Endothelial cell (in vitro differentiated cells): ENCODE measurements around the gene EFEMP2. TPM values are rescaled to one million over a fixed set of nuclear protein-coding genes. Genes with fewer than 3 reads are reported as not detected.

ENCODE experiments used
- DNase-seq: peaks from one replicate; pipeline ENCODE4 v3.0.0; 2021; ENCODE audit warnings: low spot score
- H3K27ac Mint-ChIP-seq: one replicate; pipeline ENCODE4 v1.8.0; 2021; ENCODE audit warnings: mixed read lengths, inconsistent platforms; ENCODE audit not compliant: unreplicated experiment
- H3K27me3 Mint-ChIP-seq: one replicate; pipeline ENCODE4 v1.8.0; 2021; ENCODE audit warnings: mild to moderate bottlenecking, moderate library complexity, mixed read lengths, inconsistent platforms; ENCODE audit not compliant: unreplicated experiment
- H3K36me3 Mint-ChIP-seq: one replicate; pipeline ENCODE4 v1.8.0; 2021; ENCODE audit warnings: mild to moderate bottlenecking, low read depth, mixed read lengths, inconsistent platforms; ENCODE audit not compliant: unreplicated experiment
- H3K4me1 Mint-ChIP-seq: one replicate; pipeline ENCODE4 v1.8.0; 2021; ENCODE audit warnings: mild to moderate bottlenecking, mixed read lengths, inconsistent platforms; ENCODE audit not compliant: unreplicated experiment
- H3K4me3 Mint-ChIP-seq: one replicate; pipeline ENCODE4 v1.8.0; 2021; ENCODE audit warnings: mild to moderate bottlenecking, mixed read lengths, inconsistent platforms; ENCODE audit not compliant: unreplicated experiment
- H3K9me3 Mint-ChIP-seq: one replicate; pipeline ENCODE4 v1.8.0; 2021; ENCODE audit warnings: mixed read lengths, inconsistent platforms; ENCODE audit not compliant: unreplicated experiment
- total RNA-seq: library from RNA; stranded (reverse); fragmentation: NEBNext Ultra II Directional; extraction: Animal tissue kit (Norgen Biotek cat#: 25700); gene quantifications from one replicate; pipeline ENCODE4 v1.2.1, GENCODE V29; 2021; ENCODE audit not compliant: unreplicated experiment
- TF ChIP-seq, protein P1 (sequence below): fragments of 200-600 bp; sonication (generic); IDR thresholded peaks from one replicate; pipeline ENCODE4 v1.5.0; 2021; ENCODE audit warnings: antibody characterized with exemption; ENCODE audit not compliant: unreplicated experiment

The EFEMP2 gene
- total RNA-seq, 1 donor from 2014 or later: 248 TPM

GRCh38 chr11:65898656-65899355 is 26.2 kb upstream of the EFEMP2 start:
- H3K4me1 Mint-ChIP-seq: peaks cover 9% of the 10 kb centered on the region
- H3K9me3 Mint-ChIP-seq: no peaks in the 10 kb centered on the region
- peaks cover 23% of the 10 kb centered on the region for H3K27me3 Mint-ChIP-seq
- DNase-seq: no peak
- TF ChIP-seq, protein P1, sequence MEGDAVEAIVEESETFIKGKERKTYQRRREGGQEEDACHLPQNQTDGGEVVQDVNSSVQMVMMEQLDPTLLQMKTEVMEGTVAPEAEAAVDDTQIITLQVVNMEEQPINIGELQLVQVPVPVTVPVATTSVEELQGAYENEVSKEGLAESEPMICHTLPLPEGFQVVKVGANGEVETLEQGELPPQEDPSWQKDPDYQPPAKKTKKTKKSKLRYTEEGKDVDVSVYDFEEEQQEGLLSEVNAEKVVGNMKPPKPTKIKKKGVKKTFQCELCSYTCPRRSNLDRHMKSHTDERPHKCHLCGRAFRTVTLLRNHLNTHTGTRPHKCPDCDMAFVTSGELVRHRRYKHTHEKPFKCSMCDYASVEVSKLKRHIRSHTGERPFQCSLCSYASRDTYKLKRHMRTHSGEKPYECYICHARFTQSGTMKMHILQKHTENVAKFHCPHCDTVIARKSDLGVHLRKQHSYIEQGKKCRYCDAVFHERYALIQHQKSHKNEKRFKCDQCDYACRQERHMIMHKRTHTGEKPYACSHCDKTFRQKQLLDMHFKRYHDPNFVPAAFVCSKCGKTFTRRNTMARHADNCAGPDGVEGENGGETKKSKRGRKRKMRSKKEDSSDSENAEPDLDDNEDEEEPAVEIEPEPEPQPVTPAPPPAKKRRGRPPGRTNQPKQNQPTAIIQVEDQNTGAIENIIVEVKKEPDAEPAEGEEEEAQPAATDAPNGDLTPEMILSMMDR: no peak
- H3K36me3 Mint-ChIP-seq: no peaks in the 10 kb centered on the region
- peak overlapping the region; percentile 64 for H3K27ac Mint-ChIP-seq
- peak overlapping the region; percentile 88 for H3K4me3 Mint-ChIP-seq

GRCh38 chr11:65897020-65897471 is 24.4 kb upstream of the EFEMP2 start:
- peaks cover 27% of the 10 kb centered on the region for H3K27me3 Mint-ChIP-seq
- H3K9me3 Mint-ChIP-seq: no peaks in the 10 kb centered on the region
- no peak for DNase-seq
- TF ChIP-seq, protein P1: no peak
- H3K4me1 Mint-ChIP-seq: peaks cover 23% of the 10 kb centered on the region
- no peak overlapping the region for H3K27ac Mint-ChIP-seq
- no peaks in the 10 kb centered on the region for H3K36me3 Mint-ChIP-seq
- no peak overlapping the region for H3K4me3 Mint-ChIP-seq

GRCh38 chr11:65896034-65896999 is 23.7 kb upstream of the EFEMP2 start:
- no peaks in the 10 kb centered on the region for H3K36me3 Mint-ChIP-seq
- no peak overlapping the region for H3K27ac Mint-ChIP-seq
- no peak overlapping the region for H3K4me3 Mint-ChIP-seq
- TF ChIP-seq, protein P1: no peak
- peaks cover 26% of the 10 kb centered on the region for H3K27me3 Mint-ChIP-seq
- peaks cover 25% of the 10 kb centered on the region for H3K4me1 Mint-ChIP-seq
- DNase-seq: no peak
- no peaks in the 10 kb centered on the region for H3K9me3 Mint-ChIP-seq

- no peak overlapping the region for H3K27ac Mint-ChIP-seq
- H3K9me3 Mint-ChIP-seq: no peaks in the 10 kb centered on the region
- peaks cover 20% of the 10 kb centered on the region for H3K27me3 Mint-ChIP-seq
- DNase-seq: no peak
- H3K4me1 Mint-ChIP-seq: peaks cover 25% of the 10 kb centered on the region
- TF ChIP-seq, protein P1: no peak
- H3K4me3 Mint-ChIP-seq: no peak overlapping the region
- H3K36me3 Mint-ChIP-seq: no peaks in the 10 kb centered on the region
Observed at GRCh38 chr11:65895482-65895981, 22.9 kb upstream of the EFEMP2 start.
